ENCODE data around the gene GULP1. TPM values are rescaled to one million over a fixed set of nuclear protein-coding genes. Genes with fewer than 3 reads are reported as not detected.

GULP1 gene
- total RNA-seq, 4 donors from 2014 or later, result 43.3 to 64.8 (median 50.3) TPM

DNA sequence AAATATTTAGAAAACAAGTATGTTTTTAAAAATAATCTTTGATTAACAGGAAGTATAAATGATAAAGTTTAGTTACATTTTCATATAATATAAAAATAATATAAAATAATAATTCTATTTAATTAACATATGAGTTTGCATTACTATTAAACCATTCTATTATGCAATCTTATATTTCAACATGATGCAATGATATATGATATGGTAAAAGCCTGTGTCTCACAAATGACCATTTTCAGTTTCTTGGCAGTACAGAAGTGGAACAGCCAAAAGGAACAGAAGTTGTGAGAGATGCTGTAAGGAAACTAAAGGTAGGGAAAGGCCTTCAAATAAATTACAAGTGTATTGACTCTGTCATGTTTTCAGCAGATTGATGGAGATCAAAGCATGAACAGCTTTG is 230.8 kb downstream of the GULP1 start:
- no peak for ATAC-seq
- peaks cover 0 to 62% (median 7%) of the 10 kb centered on the region in 3 donors for H3K4me1 ChIP-seq

DNA sequence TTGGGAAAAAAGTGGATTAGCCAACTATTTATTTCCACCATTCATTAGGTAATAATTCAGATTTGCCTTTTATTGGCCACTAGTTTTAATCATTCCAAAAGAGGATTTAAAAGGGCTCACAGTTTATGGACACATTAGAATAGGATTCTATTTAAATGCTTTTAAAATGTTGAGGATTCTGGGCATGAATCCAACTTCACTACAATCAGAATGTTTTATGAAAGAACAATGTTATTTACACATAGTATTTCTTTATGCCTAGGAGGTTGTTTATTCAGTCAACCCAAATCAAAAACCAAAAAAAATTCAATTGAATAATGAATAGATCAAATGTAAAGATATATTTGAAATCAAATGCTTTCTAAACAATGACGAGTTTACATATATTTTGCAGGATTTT is 232.2 kb downstream of the GULP1 start:
- no peaks in the 10 kb centered on the region for H3K9me3 ChIP-seq
- ATAC-seq, result no peak
- peaks cover 0 to 62% (median 7%) of the 10 kb centered on the region in 3 donors for H3K4me1 ChIP-seq
- H3K27ac ChIP-seq, result no peak overlapping the region
- 67 to 70% methylated on average over 1 of the region's 1 CpG for WGBS, 2 donors (ENCODE audit: low coverage in 1 of 2)
- H3K27me3 ChIP-seq, result no peaks in the 10 kb centered on the region
- TF ChIP-seq POLR2A (IDR thresholded peaks at IDR 0.05) (no peak), EP300 (IDR thresholded peaks at IDR 0.05) (no peak), POLR2AphosphoS5 (IDR thresholded peaks at IDR 0.05) (no peak)
- TF ChIP-seq, protein P1, sequence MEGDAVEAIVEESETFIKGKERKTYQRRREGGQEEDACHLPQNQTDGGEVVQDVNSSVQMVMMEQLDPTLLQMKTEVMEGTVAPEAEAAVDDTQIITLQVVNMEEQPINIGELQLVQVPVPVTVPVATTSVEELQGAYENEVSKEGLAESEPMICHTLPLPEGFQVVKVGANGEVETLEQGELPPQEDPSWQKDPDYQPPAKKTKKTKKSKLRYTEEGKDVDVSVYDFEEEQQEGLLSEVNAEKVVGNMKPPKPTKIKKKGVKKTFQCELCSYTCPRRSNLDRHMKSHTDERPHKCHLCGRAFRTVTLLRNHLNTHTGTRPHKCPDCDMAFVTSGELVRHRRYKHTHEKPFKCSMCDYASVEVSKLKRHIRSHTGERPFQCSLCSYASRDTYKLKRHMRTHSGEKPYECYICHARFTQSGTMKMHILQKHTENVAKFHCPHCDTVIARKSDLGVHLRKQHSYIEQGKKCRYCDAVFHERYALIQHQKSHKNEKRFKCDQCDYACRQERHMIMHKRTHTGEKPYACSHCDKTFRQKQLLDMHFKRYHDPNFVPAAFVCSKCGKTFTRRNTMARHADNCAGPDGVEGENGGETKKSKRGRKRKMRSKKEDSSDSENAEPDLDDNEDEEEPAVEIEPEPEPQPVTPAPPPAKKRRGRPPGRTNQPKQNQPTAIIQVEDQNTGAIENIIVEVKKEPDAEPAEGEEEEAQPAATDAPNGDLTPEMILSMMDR (IDR thresholded peaks at IDR 0.05), result no peak
- no peaks in the 10 kb centered on the region for H3K36me3 ChIP-seq
- H3K4me3 ChIP-seq, result no peak overlapping the region

More for the DNA sequence above, 230.8 kb downstream of the GULP1 start:
- TF ChIP-seq EP300 (IDR thresholded peaks at IDR 0.05), result no peak
- TF ChIP-seq POLR2AphosphoS5 (IDR thresholded peaks at IDR 0.05), result no peak
- TF ChIP-seq, protein P1 (IDR thresholded peaks at IDR 0.05), result no peak
- no peak for TF ChIP-seq POLR2A (IDR thresholded peaks at IDR 0.05)
- Histone ChIP-seq H3K9me3 (no peaks in the 10 kb centered on the region), H3K27me3 (no peaks in the 10 kb centered on the region), H3K27ac (no peak overlapping the region), H3K36me3 (no peaks in the 10 kb centered on the region), H3K4me3 (no peak overlapping the region)

DNA sequence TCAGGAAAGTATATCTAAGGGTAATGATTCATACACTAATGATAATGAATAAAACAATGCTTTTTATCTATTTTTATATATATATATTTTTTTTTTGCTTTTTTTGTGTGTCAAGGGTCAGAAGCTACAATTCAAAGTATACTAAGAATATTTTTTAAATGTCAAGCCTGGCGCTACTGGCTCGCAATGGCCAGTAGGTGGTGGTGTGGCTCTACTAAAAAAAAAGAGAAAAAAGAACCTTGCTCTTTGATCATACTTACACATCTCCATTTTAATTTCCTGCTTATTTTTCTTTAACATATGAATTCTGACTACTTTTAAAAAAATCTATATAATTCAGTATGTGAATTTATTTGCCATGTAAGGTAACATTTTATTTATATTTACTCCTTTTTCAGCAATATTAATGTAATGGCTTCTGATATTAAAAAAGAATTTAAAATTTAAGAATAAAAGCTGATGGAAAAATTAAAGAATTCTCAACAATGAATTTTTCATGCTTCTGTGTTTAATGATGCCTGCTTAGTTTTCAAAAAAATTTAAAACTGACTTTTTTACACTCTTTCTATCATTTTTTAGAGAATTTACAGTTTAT is 232.9 kb downstream of the GULP1 start:
- no peak overlapping the region for H3K27ac ChIP-seq
- ATAC-seq, result no peak
- H3K9me3 ChIP-seq, result no peaks in the 10 kb centered on the region
- H3K4me1 ChIP-seq, result peaks cover 0 to 55% (median 7%) of the 10 kb centered on the region in 3 donors
- H3K36me3 ChIP-seq, result no peaks in the 10 kb centered on the region
- TF ChIP-seq POLR2AphosphoS5 (IDR thresholded peaks at IDR 0.05), result no peak
- TF ChIP-seq, protein P1 (IDR thresholded peaks at IDR 0.05), result peak; percentile 73 to 80 (median 78)
- no peak for TF ChIP-seq EP300 (IDR thresholded peaks at IDR 0.05)
- TF ChIP-seq POLR2A (IDR thresholded peaks at IDR 0.05), result no peak
- no peaks in the 10 kb centered on the region for H3K27me3 ChIP-seq
- no peak overlapping the region for H3K4me3 ChIP-seq
- WGBS, 2 donors (ENCODE audit: low coverage in 1 of 2), result 2 to 6% methylated on average over 2 of the region's 2 CpGs

DNA sequence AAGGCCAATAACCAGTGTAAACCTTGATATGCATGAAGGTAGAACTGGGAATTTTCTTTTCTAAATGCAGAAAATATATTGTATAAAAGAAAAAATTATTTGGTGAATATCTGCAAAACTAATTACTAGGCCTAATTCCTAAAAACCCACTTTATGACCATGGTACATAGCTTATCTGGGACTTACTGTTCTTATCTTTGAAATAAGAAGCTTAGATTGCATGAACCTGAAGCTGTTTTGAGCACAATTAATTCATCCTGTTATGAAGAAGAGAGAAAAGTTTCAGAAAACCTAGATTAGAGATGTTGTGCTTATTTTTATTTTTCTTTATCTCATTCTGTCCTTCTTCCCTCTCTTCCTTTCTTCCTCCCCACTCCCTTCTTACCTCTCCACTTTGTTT is 235.0 kb downstream of the GULP1 start:
- peak overlapping the region in 2 of 4 donors; percentile 42 to 50 for H3K27ac ChIP-seq
- no peaks in the 10 kb centered on the region for H3K36me3 ChIP-seq
- H3K27me3 ChIP-seq, result no peaks in the 10 kb centered on the region
- H3K4me3 ChIP-seq, result no peak overlapping the region
- no peaks in the 10 kb centered on the region for H3K9me3 ChIP-seq
- peaks cover 0 to 52% (median 7%) of the 10 kb centered on the region in 3 donors for H3K4me1 ChIP-seq
- TF ChIP-seq EP300 (IDR thresholded peaks at IDR 0.05), result no peak
- no peak for TF ChIP-seq POLR2AphosphoS5 (IDR thresholded peaks at IDR 0.05)
- TF ChIP-seq, protein P1 (IDR thresholded peaks at IDR 0.05), result no peak
- no peak for TF ChIP-seq POLR2A (IDR thresholded peaks at IDR 0.05)
- ATAC-seq, result no peak

DNA sequence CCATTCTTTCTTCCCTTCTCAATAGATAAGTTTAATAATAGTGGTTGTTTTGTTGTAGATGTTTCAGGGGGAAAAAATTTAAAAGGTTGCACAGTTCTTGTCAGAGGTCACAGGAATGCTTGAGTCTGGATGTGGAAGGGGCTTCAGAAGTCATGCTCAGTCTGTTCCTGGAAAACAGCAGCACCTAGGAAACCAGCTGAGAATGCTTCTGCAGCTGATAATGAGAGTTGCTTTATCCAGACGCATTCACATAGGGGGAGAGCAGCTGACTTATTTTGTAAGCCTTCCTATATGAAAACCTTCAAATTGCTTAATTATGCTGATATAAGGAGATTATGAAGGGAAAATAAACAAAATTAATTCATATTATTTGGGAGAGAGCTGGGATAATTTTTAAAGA is 235.5 kb downstream of the GULP1 start:
- H3K27me3 ChIP-seq, result no peaks in the 10 kb centered on the region
- H3K9me3 ChIP-seq, result no peaks in the 10 kb centered on the region

More for the DNA sequence above, 235.5 kb downstream of the GULP1 start:
- TF ChIP-seq, protein P1 (IDR thresholded peaks at IDR 0.05), result no peak
- no peak for TF ChIP-seq POLR2AphosphoS5 (IDR thresholded peaks at IDR 0.05)
- no peak for TF ChIP-seq POLR2A (IDR thresholded peaks at IDR 0.05)
- no peak for TF ChIP-seq EP300 (IDR thresholded peaks at IDR 0.05)
- peak overlapping the region in 2 of 4 donors; percentile 42 to 50 for H3K27ac ChIP-seq
- peaks cover 0 to 52% (median 7%) of the 10 kb centered on the region in 3 donors for H3K4me1 ChIP-seq
- H3K4me3 ChIP-seq, result peak overlapping the region; percentile 11 to 19
- 20 to 22% methylated on average over 1 of the region's 1 CpG for WGBS, 2 donors (ENCODE audit: low coverage in 1 of 2)
- no peak for ATAC-seq
- H3K36me3 ChIP-seq, result no peaks in the 10 kb centered on the region
